ENCODE measurements around the gene KIF25. TPM values are rescaled to one million over a fixed set of nuclear protein-coding genes. Genes with fewer than 3 reads are reported as not detected.

The KIF25 gene
- total RNA-seq, 2 donors from 2014 or later: 0.28 to 0.82 TPM

DNA sequence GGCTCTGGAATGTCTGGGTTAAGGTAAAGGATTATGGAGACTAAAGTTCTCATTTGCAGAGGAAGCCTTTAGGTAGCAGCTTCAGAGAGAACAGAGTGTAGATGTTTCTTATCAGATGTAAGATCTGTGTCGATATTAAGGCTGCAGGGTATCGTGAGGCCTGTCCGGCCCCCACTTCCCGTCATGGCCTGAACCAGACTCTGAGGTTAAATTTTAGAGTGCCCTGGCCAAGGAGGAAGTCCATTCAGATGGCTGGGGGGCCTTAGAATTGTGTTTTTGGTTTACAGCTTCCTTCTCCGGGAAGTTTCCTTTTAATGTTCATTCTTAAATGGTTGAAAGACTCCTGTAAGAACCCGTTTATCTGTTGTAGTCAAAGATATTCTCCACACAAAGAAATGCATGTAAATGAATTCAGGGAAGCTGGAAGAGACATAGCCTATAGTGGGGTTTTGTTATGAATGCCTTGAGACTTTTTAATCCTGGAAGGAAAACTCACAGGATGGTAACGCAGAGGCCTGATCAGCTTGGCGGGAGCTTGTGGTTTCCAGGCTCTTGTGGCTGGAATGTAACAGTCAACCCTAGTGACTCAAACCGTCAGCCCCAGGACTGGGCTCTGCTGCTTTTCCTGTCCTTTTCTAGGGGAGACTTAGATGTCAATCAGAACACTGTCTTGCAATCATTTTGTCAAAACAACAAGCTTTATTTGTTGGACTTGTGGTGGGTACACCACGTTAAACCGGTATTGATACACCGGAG is 34.7 kb downstream of the KIF25 start:
- Histone ChIP-seq H3K27ac (no peak overlapping the region), H3K4me1 (replicated peaks) (no peaks in the 10 kb centered on the region), H3K36me3 (no peaks in the 10 kb centered on the region), H3K4me3 (no peak overlapping the region), H3K9me3 (no peaks in the 10 kb centered on the region), H3K27me3 (replicated peaks; ENCODE audit: insufficient read depth) (no peaks in the 10 kb centered on the region)
- intact Hi-C loops (cut with DNase I): no loop called here
- TF ChIP-seq POLR2AphosphoS5 (IDR thresholded peaks at IDR 0.05): no peak
- TF ChIP-seq, protein P1, sequence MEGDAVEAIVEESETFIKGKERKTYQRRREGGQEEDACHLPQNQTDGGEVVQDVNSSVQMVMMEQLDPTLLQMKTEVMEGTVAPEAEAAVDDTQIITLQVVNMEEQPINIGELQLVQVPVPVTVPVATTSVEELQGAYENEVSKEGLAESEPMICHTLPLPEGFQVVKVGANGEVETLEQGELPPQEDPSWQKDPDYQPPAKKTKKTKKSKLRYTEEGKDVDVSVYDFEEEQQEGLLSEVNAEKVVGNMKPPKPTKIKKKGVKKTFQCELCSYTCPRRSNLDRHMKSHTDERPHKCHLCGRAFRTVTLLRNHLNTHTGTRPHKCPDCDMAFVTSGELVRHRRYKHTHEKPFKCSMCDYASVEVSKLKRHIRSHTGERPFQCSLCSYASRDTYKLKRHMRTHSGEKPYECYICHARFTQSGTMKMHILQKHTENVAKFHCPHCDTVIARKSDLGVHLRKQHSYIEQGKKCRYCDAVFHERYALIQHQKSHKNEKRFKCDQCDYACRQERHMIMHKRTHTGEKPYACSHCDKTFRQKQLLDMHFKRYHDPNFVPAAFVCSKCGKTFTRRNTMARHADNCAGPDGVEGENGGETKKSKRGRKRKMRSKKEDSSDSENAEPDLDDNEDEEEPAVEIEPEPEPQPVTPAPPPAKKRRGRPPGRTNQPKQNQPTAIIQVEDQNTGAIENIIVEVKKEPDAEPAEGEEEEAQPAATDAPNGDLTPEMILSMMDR (IDR thresholded peaks at IDR 0.05): no peak
- no peak for TF ChIP-seq POLR2A (IDR thresholded peaks at IDR 0.05)
- DNase-seq (ENCODE audit: low spot score): no peak
- 64% methylated on average over 12 of the region's 12 CpGs for WGBS

DNA sequence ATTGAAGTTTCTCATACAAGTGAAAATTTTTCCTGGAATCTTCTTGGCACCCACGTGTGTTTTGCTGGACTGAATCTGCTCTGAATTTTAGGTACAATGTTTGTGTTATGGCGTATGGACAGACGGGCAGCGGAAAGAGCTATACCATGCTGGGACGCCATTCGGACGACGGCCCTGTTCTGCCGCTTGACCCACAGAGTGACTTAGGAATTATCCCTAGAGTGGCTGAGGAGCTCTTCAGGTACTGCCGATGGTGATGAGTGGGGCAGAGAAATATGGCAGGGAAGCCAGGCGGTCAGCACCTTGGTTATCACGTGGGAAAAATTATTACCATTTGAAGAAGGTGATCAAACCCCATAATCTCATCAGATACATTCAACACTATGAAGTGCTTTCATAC is 36.3 kb downstream of the KIF25 start:
- H3K27ac ChIP-seq: no peak overlapping the region
- intact Hi-C loops (cut with DNase I): no loop called here
- H3K4me3 ChIP-seq: no peak overlapping the region
- H3K27me3 ChIP-seq (replicated peaks; ENCODE audit: insufficient read depth): no peaks in the 10 kb centered on the region
- no peak for DNase-seq (ENCODE audit: low spot score)
- TF ChIP-seq POLR2AphosphoS5 (IDR thresholded peaks at IDR 0.05): no peak
- no peak for TF ChIP-seq POLR2A (IDR thresholded peaks at IDR 0.05)
- TF ChIP-seq, protein P1 (IDR thresholded peaks at IDR 0.05): no peak
- H3K9me3 ChIP-seq: no peaks in the 10 kb centered on the region
- 94% methylated on average over 12 of the region's 12 CpGs for WGBS
- no peaks in the 10 kb centered on the region for H3K4me1 ChIP-seq (replicated peaks)
- no peaks in the 10 kb centered on the region for H3K36me3 ChIP-seq

DNA sequence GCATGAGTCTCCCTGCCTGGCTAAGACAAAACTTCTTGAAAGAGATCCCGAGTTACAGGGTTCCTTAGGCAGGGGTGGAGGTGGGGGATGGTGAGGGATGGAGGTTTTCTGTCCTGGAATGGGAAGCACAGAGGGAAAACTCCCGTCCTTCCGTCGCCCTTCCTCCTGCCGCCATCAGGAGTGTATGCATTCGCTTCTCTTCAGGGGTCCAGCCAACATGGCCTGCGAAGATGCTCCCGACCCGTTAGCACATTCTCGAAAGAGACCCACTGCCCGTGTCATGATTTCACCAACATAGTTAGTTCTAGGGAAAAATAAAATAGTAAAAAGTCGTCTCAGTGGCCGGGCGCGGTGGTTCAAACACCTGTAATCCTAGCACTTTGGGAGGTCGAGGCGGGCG is 37.1 kb downstream of the KIF25 start:
- Histone ChIP-seq H3K9me3 (no peaks in the 10 kb centered on the region), H3K4me1 (replicated peaks) (no peaks in the 10 kb centered on the region), H3K27me3 (replicated peaks; ENCODE audit: insufficient read depth) (no peaks in the 10 kb centered on the region), H3K36me3 (no peaks in the 10 kb centered on the region), H3K4me3 (no peak overlapping the region), H3K27ac (no peak overlapping the region)
- intact Hi-C loops (cut with DNase I): no loop called here
- TF ChIP-seq, protein P1 (IDR thresholded peaks at IDR 0.05): no peak
- no peak for TF ChIP-seq POLR2AphosphoS5 (IDR thresholded peaks at IDR 0.05)
- no peak for TF ChIP-seq POLR2A (IDR thresholded peaks at IDR 0.05)
- 93% methylated on average over 18 of the region's 18 CpGs for WGBS
- DNase-seq (ENCODE audit: low spot score): no peak

DNA sequence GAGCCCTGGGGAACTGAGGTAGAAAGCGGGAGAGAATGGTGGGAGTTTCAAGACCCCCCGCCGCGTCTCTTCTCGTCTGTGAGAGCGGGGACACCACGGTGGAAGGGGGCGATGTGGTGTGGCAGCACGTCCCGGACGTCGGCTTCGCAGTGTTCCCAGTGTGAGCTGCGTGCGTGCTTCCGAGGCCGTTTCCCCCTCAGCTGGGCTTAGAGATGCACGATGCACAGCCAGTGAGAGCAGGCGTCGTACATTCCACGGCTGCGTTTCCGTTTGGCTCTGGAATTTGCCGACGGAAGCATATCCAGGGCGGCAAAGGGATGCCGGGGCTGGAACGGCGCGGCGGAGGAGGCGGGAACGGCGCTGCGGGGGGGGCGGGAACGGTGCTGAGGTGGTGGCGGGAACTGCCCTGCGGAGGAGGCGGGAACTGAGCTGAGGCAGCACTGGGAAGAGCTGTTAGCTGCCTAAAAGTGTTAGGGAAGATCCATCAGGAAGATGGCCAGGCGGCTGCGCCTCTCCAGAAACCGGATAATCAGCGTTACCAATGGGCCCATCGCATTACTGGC is 37.7 kb downstream of the KIF25 start:
- whole genome bisulfite sequencing: 23% methylated on average over 37 of the region's 45 CpGs
- peak overlapping the region; percentile 35 to 51 for H3K27ac ChIP-seq

More for the DNA sequence above, 37.7 kb downstream of the KIF25 start:
- TF ChIP-seq POLR2AphosphoS5 (IDR thresholded peaks at IDR 0.05) (no peak), POLR2A (IDR thresholded peaks at IDR 0.05) (no peak)
- TF ChIP-seq, protein P1 (IDR thresholded peaks at IDR 0.05): no peak
- Histone ChIP-seq H3K9me3 (no peaks in the 10 kb centered on the region), H3K36me3 (no peaks in the 10 kb centered on the region), H3K4me3 (peak overlapping the region; percentile 20 to 28), H3K4me1 (replicated peaks) (no peaks in the 10 kb centered on the region), H3K27me3 (replicated peaks; ENCODE audit: insufficient read depth) (no peaks in the 10 kb centered on the region)
- intact Hi-C loops (cut with DNase I): no loop called here
- peak; percentile 24 for DNase-seq (ENCODE audit: low spot score)
